Ectodermal cell (in vitro differentiated cells): ENCODE measurements around the gene AQP10.
"Not testable (repeated sequence)": the region's sequence is repeated elsewhere in the genome, so short reads cannot be mapped to it uniquely, and the experiment has no call there.

Experiments
- H3K27ac ChIP-seq: 2 replicates; pipeline ENCODE4 v1.7.0; 2013; ENCODE audit warnings: mild to moderate bottlenecking, low read depth, low read length; ENCODE audit not compliant: insufficient read depth, poor library complexity, severe bottlenecking
- H3K27me3 ChIP-seq: 2 replicates; pipeline ENCODE4 v1.7.0; 2013; ENCODE audit warnings: mild to moderate bottlenecking, low read length; ENCODE audit not compliant: insufficient read depth, control insufficient read depth, poor library complexity, severe bottlenecking
- H3K36me3 ChIP-seq: one replicate; pipeline ENCODE4 v1.7.0; 2013; ENCODE audit warnings: low read length; ENCODE audit not compliant: control insufficient read depth, insufficient read depth
- H3K4me1 ChIP-seq: one replicate; pipeline ENCODE4 v1.7.0; 2013; ENCODE audit warnings: low read length; ENCODE audit not compliant: control insufficient read depth, insufficient read depth
- H3K4me3 ChIP-seq: 2 replicates; pipeline ENCODE4 v1.7.0; 2013; ENCODE audit warnings: low read depth, low read length, control low read depth; ENCODE audit not compliant: insufficient read depth
- H3K9me3 ChIP-seq: 2 replicates; pipeline ENCODE4 v1.7.0; 2013; ENCODE audit warnings: mild to moderate bottlenecking, low read length, moderate library complexity; ENCODE audit not compliant: control insufficient read depth
- WGBS, 2 experiments: methylation state at CpG; one replicate each; pipeline ENCODE4 v1.1.7; 2013; ENCODE audit warnings: missing lambda C conversion rate in 2 of 2; 5-methylcytosine and 5-hydroxymethylcytosine counted together

AQP10 gene

GRCh38 chr1:154304664-154305337 lies 16.1 kb upstream of the AQP10 start:
- no peak overlapping the region for H3K4me3 ChIP-seq
- WGBS, 2 experiments, result 89 to 90% methylated on average over 9 of the region's 9 CpGs
- no peaks in the 10 kb centered on the region for H3K9me3 ChIP-seq
- H3K36me3 ChIP-seq, result no peaks in the 10 kb centered on the region
- H3K27me3 ChIP-seq, result no peaks in the 10 kb centered on the region
- no peaks in the 10 kb centered on the region for H3K4me1 ChIP-seq
- no peak overlapping the region for H3K27ac ChIP-seq

GRCh38 chr1:154306151-154306550 lies 14.7 kb upstream of the AQP10 start:
- no peaks in the 10 kb centered on the region for H3K27me3 ChIP-seq
- H3K27ac ChIP-seq, result no peak overlapping the region
- no peaks in the 10 kb centered on the region for H3K4me1 ChIP-seq
- H3K4me3 ChIP-seq, result no peak overlapping the region
- H3K9me3 ChIP-seq, result no peaks in the 10 kb centered on the region
- no peaks in the 10 kb centered on the region for H3K36me3 ChIP-seq
- WGBS, 2 experiments, result 90 to 96% methylated on average over 3 of the region's 3 CpGs

- H3K27ac ChIP-seq, H3K9me3 ChIP-seq, H3K4me1 ChIP-seq, H3K27me3 ChIP-seq, H3K4me3 ChIP-seq, H3K36me3 ChIP-seq: not testable (repeated sequence)
- 90 to 92% methylated on average over 4 of the region's 4 CpGs for WGBS, 2 experiments
These were observed 13.1 kb upstream of the AQP10 start for GRCh38 chr1:154307670-154308270.

GRCh38 chr1:154309136-154309535 lies 11.8 kb upstream of the AQP10 start:
- 91 to 93% methylated on average over 6 to 7 of the region's 7 CpGs for WGBS, 2 experiments
- not testable (repeated sequence) for H3K27ac ChIP-seq, H3K36me3 ChIP-seq, H3K27me3 ChIP-seq, H3K4me3 ChIP-seq, H3K9me3 ChIP-seq, H3K4me1 ChIP-seq

- H3K36me3 ChIP-seq, H3K27ac ChIP-seq, H3K4me3 ChIP-seq, H3K4me1 ChIP-seq, H3K27me3 ChIP-seq, H3K9me3 ChIP-seq: not testable (repeated sequence)
- WGBS, 2 experiments, result 91% methylated on average over 11 to 13 of the region's 13 CpGs
These were observed 8.4 kb upstream of the AQP10 start for GRCh38 chr1:154312229-154313065.

GRCh38 chr1:154313066-154313356 lies 7.9 kb upstream of the AQP10 start:
- no peak overlapping the region for H3K27ac ChIP-seq
- H3K4me1 ChIP-seq, result no peaks in the 10 kb centered on the region
- no peak overlapping the region for H3K4me3 ChIP-seq
- H3K36me3 ChIP-seq, result no peaks in the 10 kb centered on the region
- WGBS, 2 experiments, result 84 to 88% methylated on average over 10 of the region's 10 CpGs
- H3K27me3 ChIP-seq, result no peaks in the 10 kb centered on the region
- H3K9me3 ChIP-seq, result no peaks in the 10 kb centered on the region

GRCh38 chr1:154314226-154314625 lies 6.7 kb upstream of the AQP10 start:
- not testable (repeated sequence) for H3K9me3 ChIP-seq, H3K36me3 ChIP-seq, H3K4me1 ChIP-seq, H3K27ac ChIP-seq, H3K27me3 ChIP-seq, H3K4me3 ChIP-seq
- WGBS, 2 experiments, result 87 to 88% methylated on average over 3 of the region's 3 CpGs

GRCh38 chr1:154316704-154317103 lies 4.2 kb upstream of the AQP10 start:
- 100% methylated on average over 1 of the region's 1 CpG; no CpG with 5 or more reads in 1 of the 2 experiments for WGBS, 2 experiments
- no peaks in the 10 kb centered on the region for H3K9me3 ChIP-seq
- H3K4me3 ChIP-seq, result no peak overlapping the region
- H3K27ac ChIP-seq, result no peak overlapping the region
- no peaks in the 10 kb centered on the region for H3K4me1 ChIP-seq
- no peaks in the 10 kb centered on the region for H3K36me3 ChIP-seq
- no peaks in the 10 kb centered on the region for H3K27me3 ChIP-seq

GRCh38 chr1:154318386-154318785 lies 2.5 kb upstream of the AQP10 start:
- Histone ChIP-seq H3K27ac (no peak overlapping the region), H3K9me3 (no peaks in the 10 kb centered on the region), H3K36me3 (no peaks in the 10 kb centered on the region), H3K4me3 (no peak overlapping the region), H3K4me1 (no peaks in the 10 kb centered on the region), H3K27me3 (no peaks in the 10 kb centered on the region)
- WGBS, 2 experiments, result 85 to 88% methylated on average over 4 of the region's 4 CpGs

- not testable (repeated sequence) for H3K27ac ChIP-seq, H3K4me1 ChIP-seq, H3K27me3 ChIP-seq, H3K4me3 ChIP-seq, H3K36me3 ChIP-seq, H3K9me3 ChIP-seq
These were observed 679 bp downstream of the AQP10 start for GRCh38 chr1:154321609-154321934.
